ENCODE results near the gene FCGR3B. TPM values are rescaled to one million over a fixed set of nuclear protein-coding genes. Genes with fewer than 3 reads are reported as not detected.
"Not testable (repeated sequence)": the region's sequence is repeated elsewhere in the genome, so short reads cannot be mapped to it uniquely, and the experiment has no call there.

FCGR3B gene
- 1.6 TPM for total RNA-seq

GRCh38 chr1:161631076-161631475 lies at the start of gene FCGR3B:
Gene FCGR3B (minus strand): TSS chr1:161631176. CDS start chr1:161631094, 82 bp downstream.
- no peak for DNase-seq (ENCODE audit: low spot score)

DNA sequence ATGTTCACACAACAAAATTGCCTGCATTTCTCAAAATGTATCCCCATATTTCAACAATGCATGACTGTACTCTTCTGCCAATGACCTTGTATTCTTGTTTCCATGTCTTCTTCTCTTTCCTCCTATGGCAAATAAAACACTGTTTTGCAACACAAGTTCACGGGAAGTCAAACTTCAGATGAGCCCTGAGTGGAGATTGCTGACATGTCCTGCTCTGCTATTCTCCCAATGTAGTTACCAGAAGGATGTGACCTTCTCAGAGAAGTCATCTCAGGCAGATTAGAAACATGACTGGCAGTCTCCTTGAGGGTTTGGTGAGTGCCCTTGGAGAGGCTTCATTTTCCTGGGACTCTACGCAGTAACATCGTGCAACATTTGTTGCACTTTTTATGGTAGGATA lies 47.5 kb upstream of the FCGR3B start:
- DNase-seq (ENCODE audit: low spot score): no peak

GRCh38 chr1:161676958-161677689 lies 46.1 kb upstream of the FCGR3B start:
- DNase-seq (ENCODE audit: low spot score): no peak

DNA sequence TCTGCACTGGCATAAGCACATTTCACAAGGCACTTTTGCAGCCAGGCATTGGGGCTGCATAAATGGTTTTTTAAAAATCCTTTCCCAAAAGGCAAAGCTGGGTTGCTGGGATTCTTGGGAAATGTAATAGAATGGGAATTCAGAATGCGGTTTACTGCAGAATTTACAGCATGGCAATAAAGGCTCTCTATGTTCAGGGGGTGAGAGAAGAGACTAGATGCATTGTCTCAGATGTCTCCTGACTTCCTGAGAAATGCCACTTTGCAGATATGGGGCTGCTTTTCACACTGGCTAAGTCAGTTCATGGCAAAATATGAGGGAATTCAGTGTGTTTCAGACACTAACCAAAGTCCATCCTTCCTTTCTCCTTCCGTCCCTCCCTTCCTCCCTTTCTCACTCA lies 45.5 kb upstream of the FCGR3B start:
- no peak for DNase-seq (ENCODE audit: low spot score)

DNA sequence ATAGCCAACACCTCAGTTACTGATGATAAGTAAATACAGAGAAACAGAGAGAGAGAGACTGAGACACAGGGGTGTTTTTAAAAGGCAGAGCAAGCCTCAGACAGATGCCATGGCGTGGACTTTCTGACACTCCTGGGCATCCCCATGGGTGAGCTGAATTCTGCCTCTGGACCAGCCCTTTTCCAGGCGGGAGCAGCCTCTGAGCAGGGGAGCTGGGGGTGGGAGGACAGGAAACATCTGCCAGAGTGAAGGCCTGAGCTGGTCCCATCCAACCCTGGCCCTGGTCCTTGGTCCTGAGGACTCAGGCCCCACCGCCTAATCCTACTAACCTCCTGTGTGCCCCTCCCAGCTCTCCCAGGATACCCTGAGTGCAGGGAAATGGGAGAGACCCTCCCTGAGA lies 43.9 kb upstream of the FCGR3B start:
- DNase-seq (ENCODE audit: low spot score): not testable (repeated sequence)

GRCh38 chr1:161674447-161674846 lies 43.5 kb upstream of the FCGR3B start:
- not testable (repeated sequence) for DNase-seq (ENCODE audit: low spot score)

GRCh38 chr1:161673437-161673836 lies 42.5 kb upstream of the FCGR3B start:
- not testable (repeated sequence) for DNase-seq (ENCODE audit: low spot score)

DNA sequence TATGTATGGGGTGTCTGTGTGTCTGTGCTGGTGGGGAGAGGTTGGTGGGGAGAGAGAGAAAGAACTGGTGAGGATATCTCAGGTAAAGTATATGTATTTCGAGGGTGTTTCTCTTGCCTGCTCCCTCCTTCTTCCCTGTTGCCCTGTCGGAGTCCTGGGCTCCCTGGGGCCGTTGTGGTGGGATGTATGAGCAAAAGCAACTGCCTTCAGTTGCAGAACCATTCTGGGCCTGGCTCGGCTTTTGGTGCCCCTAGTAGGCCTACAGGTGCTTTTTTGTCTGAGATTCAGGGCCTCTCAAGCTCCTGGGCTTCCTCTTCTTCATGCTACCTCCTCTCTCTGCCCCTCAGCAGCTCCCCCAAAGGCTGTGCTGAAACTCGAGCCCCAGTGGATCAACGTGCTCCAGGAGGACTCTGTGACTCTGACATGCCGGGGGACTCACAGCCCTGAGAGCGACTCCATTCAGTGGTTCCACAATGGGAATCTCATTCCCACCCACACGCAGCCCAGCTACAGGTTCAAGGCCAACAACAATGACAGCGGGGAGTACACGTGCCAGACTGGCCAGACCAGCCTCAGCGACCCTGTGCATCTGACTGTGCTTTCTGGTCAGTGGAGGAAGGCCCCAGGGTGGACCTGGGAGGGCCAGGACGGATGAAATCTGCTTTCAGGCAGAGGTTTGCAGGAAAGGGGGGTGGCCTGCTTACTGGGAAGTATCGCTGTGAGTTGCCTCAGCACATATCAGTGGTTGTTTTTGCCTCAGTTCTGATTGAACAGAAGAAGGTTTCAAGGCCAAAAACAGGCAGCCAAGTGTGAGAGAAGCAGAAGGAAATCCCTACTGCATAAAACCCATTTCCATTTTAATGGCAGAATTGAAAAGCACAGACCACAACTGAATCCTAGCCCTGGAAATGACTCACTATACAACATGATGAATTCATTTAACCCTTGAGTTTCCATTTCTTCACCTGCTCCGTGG lies 40.4 kb upstream of the FCGR3B start:
- not testable (repeated sequence) for DNase-seq (ENCODE audit: low spot score)

- not testable (repeated sequence) for DNase-seq (ENCODE audit: low spot score)
Observed at GRCh38 chr1:161664689-161665088, 33.7 kb upstream of the FCGR3B start.

DNA sequence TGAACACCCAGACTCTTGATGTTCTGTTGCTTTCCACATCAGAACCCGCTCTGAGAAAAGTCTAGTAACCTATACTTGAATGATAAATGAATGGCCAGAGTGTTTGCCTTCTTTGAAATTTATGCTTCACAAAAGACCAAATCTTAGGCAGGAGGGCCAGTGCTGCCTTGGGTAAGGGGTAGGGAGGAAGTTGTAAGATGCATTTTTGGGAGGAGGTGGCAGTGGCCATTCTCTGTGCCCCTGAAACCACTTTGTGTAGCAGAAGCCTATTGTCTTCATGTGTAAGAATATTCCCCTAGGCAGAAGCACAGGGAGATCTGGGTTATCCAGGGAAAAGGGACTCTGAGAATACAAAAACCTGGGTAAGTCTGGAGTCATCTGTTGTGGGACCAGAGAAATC lies 32.6 kb upstream of the FCGR3B start:
- not testable (repeated sequence) for DNase-seq (ENCODE audit: low spot score)

DNA sequence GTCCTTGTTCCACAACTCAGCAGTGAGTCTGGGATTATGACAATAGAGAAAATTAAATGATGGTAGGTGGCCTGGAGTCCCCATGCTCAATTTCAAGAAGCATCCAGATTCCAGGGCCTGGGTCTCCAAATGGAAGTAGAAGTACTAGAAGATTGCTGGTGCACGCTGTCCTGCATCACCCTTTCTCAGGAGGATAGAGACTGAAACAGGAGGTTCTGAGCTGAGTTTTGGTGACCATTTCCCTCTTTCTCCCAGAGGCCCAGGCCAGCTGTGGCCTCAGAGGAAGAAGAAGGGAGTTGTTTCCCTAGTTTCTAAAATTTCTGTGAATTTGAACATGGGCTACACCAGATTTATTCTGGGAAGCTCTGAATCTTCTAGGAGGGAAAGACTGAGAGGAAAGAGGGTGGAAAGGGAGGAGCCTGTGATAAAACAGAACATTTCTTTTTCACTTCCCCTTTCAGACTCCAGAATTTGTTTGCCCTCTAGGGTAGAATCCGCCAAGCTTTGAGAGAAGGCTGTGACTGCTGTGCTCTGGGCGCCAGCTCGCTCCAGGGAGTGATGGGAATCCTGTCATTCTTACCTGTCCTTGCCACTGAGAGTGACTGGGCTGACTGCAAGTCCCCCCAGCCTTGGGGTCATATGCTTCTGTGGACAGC lies 31.8 kb upstream of the FCGR3B start, which contains the start of gene FCGR2B:
Gene FCGR2B (plus strand): TSS at position 460 of the 656 bp plus-strand sequence. CDS start 99 bp downstream, at position 559.
- not testable (repeated sequence) for DNase-seq (ENCODE audit: low spot score)

- DNase-seq (ENCODE audit: low spot score): not testable (repeated sequence)
Observed at GRCh38 chr1:161661660-161662311, 30.8 kb upstream of the FCGR3B start.

DNA sequence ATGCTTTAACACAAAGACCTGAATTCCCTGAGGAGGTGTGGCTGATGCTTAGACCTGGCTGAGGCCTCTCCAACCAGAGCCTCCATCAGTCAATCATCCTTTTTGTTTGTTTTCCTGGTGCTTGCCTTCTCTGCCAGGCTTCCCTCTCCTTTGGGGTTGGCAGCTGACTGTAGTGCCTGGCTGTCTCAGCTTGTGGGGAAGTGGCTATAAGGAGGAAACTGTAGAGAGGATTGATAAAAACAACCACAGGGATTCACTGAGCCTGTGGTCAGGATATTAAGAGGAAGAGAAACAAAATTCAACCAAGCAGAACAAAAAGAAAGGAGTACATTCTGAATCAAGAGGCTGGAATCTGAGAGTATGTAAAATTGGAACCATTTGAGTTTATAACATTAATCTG lies 27.5 kb upstream of the FCGR3B start:
- DNase-seq (ENCODE audit: low spot score): not testable (repeated sequence)

- not testable (repeated sequence) for DNase-seq (ENCODE audit: low spot score)
Observed at GRCh38 chr1:161653971-161654370, 23.0 kb upstream of the FCGR3B start.

GRCh38 chr1:161653541-161653940 lies 22.6 kb upstream of the FCGR3B start:
- DNase-seq (ENCODE audit: low spot score): not testable (repeated sequence)

DNA sequence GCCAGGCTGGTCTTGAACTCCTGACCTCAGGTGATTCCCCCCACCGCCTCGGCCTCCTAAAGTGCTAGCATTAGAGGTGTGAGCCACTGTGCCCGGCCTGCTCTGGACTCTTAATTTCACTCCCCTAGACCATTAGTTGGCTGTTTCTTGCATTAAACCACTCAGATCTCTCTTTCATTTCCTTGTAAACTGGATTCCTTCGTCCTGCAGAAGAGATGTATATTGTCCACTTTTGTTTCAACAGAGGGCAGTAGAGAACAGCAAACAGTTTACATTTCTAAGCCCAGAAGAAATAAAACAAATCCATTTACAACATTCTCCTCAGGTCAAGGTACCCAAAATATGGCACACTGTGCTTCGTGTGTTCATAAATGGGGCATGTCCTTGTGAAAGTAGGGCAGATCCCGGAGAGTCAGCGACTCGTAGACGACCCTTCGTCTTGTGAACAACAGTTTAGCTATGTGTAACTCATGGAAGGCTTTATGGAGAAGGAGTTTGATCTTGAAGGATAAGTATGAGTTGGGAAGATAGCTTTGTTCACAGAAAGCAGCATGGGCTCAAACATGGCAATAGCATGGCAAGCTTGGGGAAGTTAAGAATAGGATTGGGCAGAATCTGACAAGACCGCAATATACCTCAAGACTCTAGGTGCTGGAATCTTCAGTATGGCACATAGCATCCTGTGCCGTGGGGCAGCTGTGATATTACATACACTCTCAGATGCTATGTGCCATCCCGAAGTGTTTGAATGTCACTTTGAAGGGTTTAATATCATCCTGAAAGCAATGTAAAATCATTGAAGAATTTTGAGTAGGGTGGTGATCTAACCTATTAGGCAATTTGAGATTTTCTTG lies 16.8 kb upstream of the FCGR3B start:
- DNase-seq (ENCODE audit: low spot score): not testable (repeated sequence)

GRCh38 chr1:161644855-161645254 lies 13.9 kb upstream of the FCGR3B start:
- DNase-seq (ENCODE audit: low spot score): not testable (repeated sequence)

DNA sequence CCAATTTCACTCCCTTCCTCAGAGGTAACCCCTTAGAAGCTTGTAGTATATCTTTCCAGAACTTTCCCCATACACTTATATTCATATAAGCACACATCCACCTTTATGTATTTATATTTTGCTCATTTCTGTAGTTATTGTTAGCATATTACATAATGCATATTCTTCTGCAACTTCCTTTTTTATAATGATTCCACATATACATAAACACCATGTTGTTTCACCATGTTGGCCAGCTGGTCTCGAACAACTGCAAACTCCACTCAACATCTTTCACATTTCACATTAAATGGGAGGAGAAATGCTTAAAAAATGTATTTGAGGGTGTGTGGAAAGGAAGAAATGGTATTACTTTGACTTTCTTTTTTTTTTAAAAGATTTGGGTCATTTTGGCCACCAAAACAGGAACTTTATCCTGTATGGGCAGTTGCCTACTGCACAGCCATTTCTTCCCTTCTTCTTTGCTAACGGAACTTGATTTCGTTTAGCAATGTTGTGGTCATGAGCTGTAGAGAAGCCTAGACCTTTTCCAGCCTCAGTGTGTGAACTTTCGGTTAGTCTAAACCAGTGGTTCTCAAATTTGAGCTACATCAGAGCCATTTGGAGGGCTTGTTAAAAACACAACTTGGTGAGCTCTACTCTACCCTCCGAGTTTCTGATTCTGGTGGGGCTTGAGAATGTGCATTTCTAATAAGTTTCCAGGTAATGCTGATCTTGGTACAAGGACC lies 12.7 kb upstream of the FCGR3B start:
- not testable (repeated sequence) for DNase-seq (ENCODE audit: low spot score)

- not testable (repeated sequence) for DNase-seq (ENCODE audit: low spot score)
Observed at GRCh38 chr1:161642697-161643096, 11.7 kb upstream of the FCGR3B start.

DNA sequence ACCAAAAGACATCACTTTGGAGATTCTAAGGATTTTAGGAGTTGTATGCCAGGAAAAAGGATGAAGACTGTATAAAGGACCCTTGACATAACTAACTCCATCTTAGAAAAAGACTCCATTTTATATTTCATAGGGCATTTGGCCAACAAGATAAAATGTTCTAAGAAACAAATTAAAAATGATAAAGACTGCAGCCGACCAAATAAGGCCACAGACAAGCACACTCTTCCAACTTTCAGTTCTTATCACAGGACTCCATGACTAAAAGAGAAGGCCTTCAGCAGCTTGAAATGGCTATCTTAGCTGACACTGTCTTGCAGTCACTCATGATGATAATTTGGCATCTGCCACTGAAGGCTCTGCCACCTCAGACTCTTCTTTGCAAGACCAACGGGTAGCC lies 8.2 kb upstream of the FCGR3B start:
- not testable (repeated sequence) for DNase-seq (ENCODE audit: low spot score)

Measured in ureter (tissue), 1 donor.